ENCODE data around the gene ADCY2.

DNA sequence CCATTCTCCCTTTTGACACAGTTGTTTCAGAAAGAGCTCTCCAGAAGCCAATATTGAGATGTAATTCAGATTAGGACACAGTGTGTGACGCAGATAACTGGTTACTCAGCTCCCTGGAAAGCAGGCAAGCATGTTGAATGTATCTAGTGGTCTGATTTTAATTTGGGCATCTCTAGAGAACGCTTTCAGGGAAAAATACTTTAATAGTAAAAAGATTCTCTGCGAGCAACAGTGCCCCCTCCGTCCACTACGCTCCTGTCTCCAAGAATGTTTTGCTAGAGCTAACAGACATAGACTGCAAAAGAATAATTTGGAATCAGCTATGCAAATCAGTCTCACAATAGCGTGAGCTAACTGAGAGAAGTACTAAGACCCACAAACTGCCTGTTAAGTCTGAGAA lies 431.7 kb downstream of the ADCY2 start:
- no peak for TF ChIP-seq ZNF10 (tag by site-specific recombination; IDR thresholded peaks at IDR 0.05)
- TF ChIP-seq ZNF175 (tag by site-specific recombination; IDR thresholded peaks at IDR 0.05): no peak
- no peak for TF ChIP-seq CTCF (tag by site-specific recombination; IDR thresholded peaks at IDR 0.05)
- TF ChIP-seq KLF1 (tag by site-specific recombination; IDR thresholded peaks at IDR 0.05): no peak
- no peak for TF ChIP-seq ZFP37 (tag by site-specific recombination; IDR thresholded peaks at IDR 0.05)
- TF ChIP-seq RBAK (tag by site-specific recombination; IDR thresholded peaks at IDR 0.05): no peak
- no peak for TF ChIP-seq ZNF138 (tag by site-specific recombination; IDR thresholded peaks at IDR 0.05; ENCODE audit: borderline replicate concordance)
- no peak for TF ChIP-seq ZNF580 (tag by site-specific recombination; IDR thresholded peaks at IDR 0.05)
- TF ChIP-seq ZNF140 (tag by site-specific recombination; IDR thresholded peaks at IDR 0.05): no peak
- no peak for TF ChIP-seq ZBTB20 (tag by site-specific recombination; IDR thresholded peaks at IDR 0.05)
- no peak for TF ChIP-seq HOXA7 (CRISPR knock-in tag; IDR thresholded peaks at IDR 0.05; ENCODE audit: borderline replicate concordance)
- TF ChIP-seq SP2 (tag by site-specific recombination; IDR thresholded peaks at IDR 0.05): no peak
- no peak for TF ChIP-seq TSHZ1 (tag by site-specific recombination; IDR thresholded peaks at IDR 0.05; ENCODE audit: borderline replicate concordance)

All from HEK293 (cell line).